GM12865 (cell line): ENCODE measurements around the gene SLC6A16.

Experiments
- DNase-seq: peaks from one replicate; pipeline ENCODE4 v3.0.0; 2010; ENCODE audit warnings: low read depth
- H3K4me3 ChIP-seq: 2 replicates; pipeline ENCODE4 v1.5.1; 2011; ENCODE audit warnings: mild to moderate bottlenecking, low read depth, low read length, control low read depth
- TF ChIP-seq, protein P1 (sequence below): IDR thresholded peaks from 2 replicates; pipeline ENCODE4 v1.5.1; 2011; ENCODE audit warnings: low read length, control low read depth, low read depth, inconsistent platforms; ENCODE audit not compliant: insufficient read depth; ENCODE audit errors: missing control alignments

Gene SLC6A16

DNA sequence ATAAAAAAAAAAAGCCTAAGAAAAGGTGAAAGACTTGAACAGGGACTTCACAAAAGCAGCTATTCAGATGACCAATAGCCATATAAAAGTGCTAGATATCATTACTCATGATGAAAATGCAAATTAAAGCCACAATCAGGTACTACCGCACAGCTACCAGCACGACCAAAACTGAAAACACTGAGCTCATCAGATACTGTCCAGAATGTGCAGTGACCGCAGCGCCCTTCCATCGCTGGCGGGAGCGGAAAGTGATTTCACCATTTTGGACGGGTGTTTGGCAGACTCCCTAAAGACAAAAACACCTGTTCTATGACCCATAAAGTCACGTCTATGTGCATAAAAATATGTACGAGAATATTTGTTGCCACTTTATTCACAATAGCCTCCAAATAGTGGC is 60.7 kb downstream of the SLC6A16 start:
- peak; percentile 4 for DNase-seq
- no peak overlapping the region for H3K4me3 ChIP-seq
- TF ChIP-seq, protein P1, sequence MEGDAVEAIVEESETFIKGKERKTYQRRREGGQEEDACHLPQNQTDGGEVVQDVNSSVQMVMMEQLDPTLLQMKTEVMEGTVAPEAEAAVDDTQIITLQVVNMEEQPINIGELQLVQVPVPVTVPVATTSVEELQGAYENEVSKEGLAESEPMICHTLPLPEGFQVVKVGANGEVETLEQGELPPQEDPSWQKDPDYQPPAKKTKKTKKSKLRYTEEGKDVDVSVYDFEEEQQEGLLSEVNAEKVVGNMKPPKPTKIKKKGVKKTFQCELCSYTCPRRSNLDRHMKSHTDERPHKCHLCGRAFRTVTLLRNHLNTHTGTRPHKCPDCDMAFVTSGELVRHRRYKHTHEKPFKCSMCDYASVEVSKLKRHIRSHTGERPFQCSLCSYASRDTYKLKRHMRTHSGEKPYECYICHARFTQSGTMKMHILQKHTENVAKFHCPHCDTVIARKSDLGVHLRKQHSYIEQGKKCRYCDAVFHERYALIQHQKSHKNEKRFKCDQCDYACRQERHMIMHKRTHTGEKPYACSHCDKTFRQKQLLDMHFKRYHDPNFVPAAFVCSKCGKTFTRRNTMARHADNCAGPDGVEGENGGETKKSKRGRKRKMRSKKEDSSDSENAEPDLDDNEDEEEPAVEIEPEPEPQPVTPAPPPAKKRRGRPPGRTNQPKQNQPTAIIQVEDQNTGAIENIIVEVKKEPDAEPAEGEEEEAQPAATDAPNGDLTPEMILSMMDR, result no peak

DNA sequence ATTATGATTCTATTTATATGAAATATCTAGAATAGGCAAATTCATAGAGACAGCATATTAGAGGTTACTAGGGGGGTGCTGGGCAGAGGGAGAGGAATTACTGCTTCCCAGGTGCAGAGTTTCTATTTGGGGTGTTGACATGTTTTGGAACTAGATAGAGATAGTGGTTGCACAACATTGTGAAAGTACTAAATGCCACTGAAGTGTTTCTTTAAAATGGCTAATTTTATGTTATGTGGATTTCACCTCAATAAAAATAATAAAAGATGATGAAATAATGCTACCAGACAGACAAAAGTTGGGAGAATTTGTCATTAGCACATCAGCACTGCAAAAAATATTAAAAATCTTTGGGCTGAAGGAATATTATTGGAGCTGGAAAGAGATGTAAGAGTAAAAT is 63.4 kb downstream of the SLC6A16 start:
- H3K4me3 ChIP-seq, result no peak overlapping the region
- TF ChIP-seq, protein P1, result no peak
- no peak for DNase-seq

DNA sequence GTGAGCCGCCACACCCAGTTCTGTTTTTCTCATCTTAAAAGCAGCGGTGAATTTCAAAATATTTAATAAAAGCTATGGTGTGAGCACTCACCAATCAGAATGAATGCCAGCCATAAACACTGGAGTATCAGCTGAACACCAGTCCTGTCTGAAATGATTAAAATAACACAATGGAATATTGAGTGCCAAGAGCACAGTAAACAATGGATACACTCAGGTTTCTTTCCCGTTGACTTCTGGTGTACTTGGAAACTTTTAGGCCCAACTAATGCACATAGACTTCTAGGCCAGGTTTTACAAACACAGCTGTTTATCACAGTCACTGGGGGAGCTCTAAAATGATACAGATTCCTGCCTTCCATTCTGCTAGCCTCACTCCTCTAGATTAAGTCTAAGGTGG is 68.3 kb downstream of the SLC6A16 start:
- no peak for DNase-seq
- TF ChIP-seq, protein P1, result no peak
- H3K4me3 ChIP-seq, result no peak overlapping the region

DNA sequence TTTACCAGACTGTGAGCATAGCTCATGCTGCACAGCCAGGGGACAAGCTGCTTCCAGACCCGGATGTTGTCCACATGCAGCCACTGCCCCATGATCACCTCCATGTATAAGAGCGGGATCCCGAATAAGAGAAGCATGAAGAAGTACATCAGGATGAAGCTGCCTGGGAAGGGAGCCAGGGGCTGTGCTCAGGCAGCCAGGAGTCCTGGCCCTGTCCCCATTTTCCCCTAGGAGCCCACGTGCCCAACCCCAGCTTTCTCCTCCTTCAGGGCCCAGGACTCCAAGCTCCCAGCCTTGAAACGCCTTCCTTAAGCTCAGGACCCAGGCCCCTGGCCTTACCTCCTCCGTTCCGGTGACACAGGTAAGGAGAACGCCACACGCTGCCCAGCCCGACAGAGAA is 69.3 kb downstream of the SLC6A16 start:
- TF ChIP-seq, protein P1, result no peak
- DNase-seq, result no peak
- no peak overlapping the region for H3K4me3 ChIP-seq

DNA sequence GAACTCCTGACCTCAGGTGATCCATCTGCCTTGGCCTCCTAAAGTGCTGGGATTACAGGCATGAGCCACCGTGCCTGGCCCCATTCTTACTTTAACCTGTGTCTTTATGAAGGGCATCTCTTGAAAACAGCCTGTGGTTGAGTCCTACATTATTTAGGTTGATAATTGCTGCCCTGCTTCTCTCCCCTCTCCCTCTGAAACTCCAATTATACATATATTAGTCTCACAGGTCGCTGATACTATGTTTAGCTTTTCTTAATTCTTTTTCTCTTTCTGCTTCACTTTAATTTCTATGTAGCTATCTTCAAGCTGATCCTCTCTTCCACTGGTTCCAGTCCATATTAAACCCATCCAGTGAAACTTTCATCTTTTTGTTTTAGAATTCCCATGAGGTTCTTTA is 75.1 kb downstream of the SLC6A16 start:
- no peak overlapping the region for H3K4me3 ChIP-seq
- TF ChIP-seq, protein P1, result no peak
- DNase-seq, result no peak

DNA sequence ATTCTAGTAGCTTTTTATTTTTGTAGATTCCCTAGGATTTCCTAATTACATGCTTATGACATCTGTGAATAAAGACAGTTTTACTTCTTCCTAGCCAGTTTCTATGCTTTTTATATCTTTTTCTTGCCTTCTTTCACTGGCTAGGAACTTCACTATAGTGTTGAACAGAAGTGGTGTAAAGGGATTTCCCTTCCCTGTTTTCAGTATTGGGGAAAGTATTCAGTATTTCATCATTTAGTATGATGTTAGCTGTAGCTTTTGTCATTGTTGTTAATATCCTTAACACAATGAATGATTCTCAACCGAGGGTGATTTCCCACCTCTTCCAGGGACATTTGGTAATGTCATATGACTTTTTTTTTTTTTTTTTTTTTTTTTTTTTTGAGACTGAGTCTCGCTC is 77.3 kb downstream of the SLC6A16 start:
- TF ChIP-seq, protein P1, result no peak

DNA sequence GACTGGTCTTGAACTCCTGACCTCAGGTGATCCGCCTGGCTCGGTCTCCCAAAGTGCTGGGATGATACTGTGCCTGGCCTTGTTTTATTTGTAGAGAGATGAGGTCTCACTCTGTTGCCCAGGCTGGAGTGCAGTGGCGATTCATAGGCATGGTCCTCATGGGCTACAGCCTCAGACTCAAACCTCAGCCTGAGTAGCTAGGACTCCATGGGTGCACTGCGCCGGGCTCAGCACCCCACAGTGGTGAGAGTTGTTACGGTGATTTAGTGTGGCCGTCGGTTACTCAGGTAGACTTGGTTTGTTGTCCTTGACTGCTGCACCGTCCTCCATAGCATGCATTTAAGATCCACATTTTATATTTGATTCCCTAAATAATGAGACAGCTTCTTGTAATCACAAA is 80.7 kb downstream of the SLC6A16 start:
- DNase-seq, result no peak
- no peak overlapping the region for H3K4me3 ChIP-seq
- TF ChIP-seq, protein P1, result no peak

More for the DNA sequence above, 77.3 kb downstream of the SLC6A16 start:
- no peak for DNase-seq
- no peak overlapping the region for H3K4me3 ChIP-seq
